ENCODE results near the gene NDFIP1. TPM values are rescaled to one million over a fixed set of nuclear protein-coding genes. Genes with fewer than 3 reads are reported as not detected.
A peak's percentile ranks its signal among the peaks of the same experiment; 100 is the strongest.

NDFIP1 gene
- total and polyA plus RNA-seq, 2 of the 8 experiments (the other 6 are each of a cell fraction or from before 2014, with no cell fraction given) = 8.8 to 27.1 TPM

GRCh38 chr5:142175461-142176142 is 67.0 kb downstream of the NDFIP1 start:
- POLR2A ChIA-PET (ENCODE audit: partially characterized antibody) = interaction anchor here (0.8 to 1.6 kb wide), 3 partner anchors 9 to 11 kb away, joined by 3 to 5 read pairs (median 3); no protein-coding TSS in a partner anchor
- Histone ChIP-seq H3K79me1 (ENCODE audit: low read depth, low read length) (no peaks in the 10 kb centered on the region), H3K23me2 (ENCODE audit: low read depth, low read length) (no peaks in the 10 kb centered on the region), H3K79me2 (ENCODE audit: control insufficient read depth in 1 of 2, insufficient read depth in 2 of 2, low read length in 2 of 2) (no peaks in the 10 kb centered on the region), H2BK20ac (ENCODE audit: low read length) (peak overlapping the region; percentile 89; the same call in 1 of the 2 replicates), H3K18ac (ENCODE audit: extremely low read depth, low read length) (peak overlapping the region; percentile 65; the same call in 1 of the 2 replicates), H3K14ac (ENCODE audit: insufficient read length) (no peak overlapping the region), H2AK5ac (ENCODE audit: low read depth, low read length) (no peak overlapping the region; the same call in 1 of the 2 replicates), H2BK120ac (replicated peaks; ENCODE audit: low read depth, low read length) (peak overlapping the region; percentile 80), H4K91ac (replicated peaks; ENCODE audit: insufficient read length, low read length) (peak overlapping the region; percentile 47), H3K4me1 (replicated peaks in 1 of 4; ENCODE audit: control insufficient read depth in 3 of 4, insufficient read depth in 4 of 4, low read length in 3 of 4) (peaks cover 8 to 16% (median 11%) of the 10 kb centered on the region in 4 experiments; a peak in 6 of 7 replicates), H2BK12ac (ENCODE audit: low read depth, low read length) (peak overlapping the region; percentile 20; the same call in 1 of the 2 replicates), H2BK15ac (ENCODE audit: low read length) (0 out of 2 replicates have a peak overlapping the region, but pooled peaks have one; percentile 1), H2AFZ (ENCODE audit: low read length) (no peak overlapping the region; the same call in 1 of the 2 replicates), H3K9ac (replicated peaks in 1 of 4; ENCODE audit: extremely low read depth in 1 of 4, low read depth in 3 of 4, low read length in 3 of 4) (no peak overlapping the region; a peak in 2 of 7 replicates), H3K27me3 (replicated peaks in 1 of 4; ENCODE audit: control insufficient read depth in 3 of 4, extremely low read depth in 1 of 4, insufficient read depth in 3 of 4, low read length in 3 of 4) (no peaks in the 10 kb centered on the region), H3K27ac (ENCODE audit: low read depth, low read length) (peak overlapping the region; percentile 71; the same call in 1 of the 2 replicates), H3K4me3 (ENCODE audit: extremely low read depth in 1 of 4, insufficient read depth in 2 of 4, low read depth in 3 of 4, low read length in 4 of 4) (no peak overlapping the region), H3K36me3 (ENCODE audit: control insufficient read depth in 2 of 4, insufficient read depth in 4 of 4, low read length in 3 of 4) (no peaks in the 10 kb centered on the region), H3K23ac (ENCODE audit: insufficient read length) (no peak overlapping the region), H3K56ac (replicated peaks; ENCODE audit: insufficient read length, low read depth, low read length) (no peak overlapping the region), H3K4me2 (ENCODE audit: insufficient read depth in 1 of 2, low read depth in 2 of 2, low read length in 2 of 2) (no peak overlapping the region; a peak in 1 of 4 replicates), H4K5ac (ENCODE audit: insufficient read length, low read depth, low read length) (peak overlapping the region; percentile 18), H4K20me1 (replicated peaks in 1 of 2; ENCODE audit: control insufficient read depth in 1 of 2, insufficient read depth in 2 of 2, low read length in 2 of 2) (no peaks in the 10 kb centered on the region), H2BK5ac (ENCODE audit: low read depth, low read length) (peak overlapping the region; percentile 41; the same call in 1 of the 2 replicates), H3K9me3 (ENCODE audit: insufficient read depth in 2 of 2, low read depth in 1 of 2, low read length in 1 of 2) (no peaks in the 10 kb centered on the region), H4K8ac (ENCODE audit: extremely low read depth, insufficient read depth, low read length) (no peak overlapping the region), H3K4ac (replicated peaks; ENCODE audit: insufficient read length, low read depth, low read length) (no peak overlapping the region)
- no peak for DNase-seq (ENCODE audit: low read depth in 1 of 2, low spot score in 2 of 2)
- FAIRE-seq = no peak
- 83% methylated on average over 8 of the region's 8 CpGs; no CpG with 5 or more reads in 1 of the 2 experiments for WGBS, 2 experiments (ENCODE audit: extremely low coverage in 1 of 2, insufficient coverage in 1 of 2, insufficient read length in 1 of 2, insufficient replicate concordance in 2 of 2, low coverage in 1 of 2, low lambda C conversion rate in 2 of 2, missing lambda C conversion rate in 1 of 2)
- CTCF ChIA-PET (ENCODE audit: partially characterized antibody) = interaction anchor here (0.8 to 2.7 kb wide), 11 partner anchors 8 to 523 kb away, joined by 3 to 14 read pairs (median 4); no protein-coding TSS in a partner anchor
- TF ChIP-seq JUND (IDR thresholded peaks at IDR 0.05; ENCODE audit: low read length) (no peak), JUN (IDR thresholded peaks at IDR 0.05; ENCODE audit: low read depth, low read length) (no peak)
